Measurements from ENCODE around the gene LPCAT1.

Gene LPCAT1

GRCh38 chr5:1495525-1495897 is 28.2 kb downstream of the LPCAT1 start:
- no peak for DNase-seq (ENCODE audit: low read depth)

- DNase-seq (ENCODE audit: low read depth): no peak
These were observed 28.8 kb downstream of the LPCAT1 start for GRCh38 chr5:1494780-1495524.

GRCh38 chr5:1493941-1494340 is 29.8 kb downstream of the LPCAT1 start:
- DNase-seq (ENCODE audit: low read depth): no peak

- no peak for DNase-seq (ENCODE audit: low read depth)
These were observed 30.3 kb downstream of the LPCAT1 start for GRCh38 chr5:1493413-1493812.

- no peak for DNase-seq (ENCODE audit: low read depth)
These were observed 31.0 kb downstream of the LPCAT1 start for GRCh38 chr5:1492757-1493156.

GRCh38 chr5:1490376-1490775 is 33.4 kb downstream of the LPCAT1 start:
- no peak for DNase-seq (ENCODE audit: low read depth)

GRCh38 chr5:1489754-1490153 is 34.0 kb downstream of the LPCAT1 start:
- no peak for DNase-seq (ENCODE audit: low read depth)

GRCh38 chr5:1488882-1489680 is 34.7 kb downstream of the LPCAT1 start:
- DNase-seq (ENCODE audit: low read depth): no peak

- no peak for DNase-seq (ENCODE audit: low read depth)
These were observed 36.5 kb downstream of the LPCAT1 start for GRCh38 chr5:1487079-1487764.

GRCh38 chr5:1486271-1486670 is 37.5 kb downstream of the LPCAT1 start:
- no peak for DNase-seq (ENCODE audit: low read depth)

- DNase-seq (ENCODE audit: low read depth): no peak
These were observed 38.1 kb downstream of the LPCAT1 start for GRCh38 chr5:1485579-1486118.

GRCh38 chr5:1484730-1485578 is 38.8 kb downstream of the LPCAT1 start:
- no peak for DNase-seq (ENCODE audit: low read depth)

GRCh38 chr5:1483856-1484729 is 39.7 kb downstream of the LPCAT1 start:
- no peak for DNase-seq (ENCODE audit: low read depth)

- DNase-seq (ENCODE audit: low read depth): no peak
These were observed 40.7 kb downstream of the LPCAT1 start for GRCh38 chr5:1483064-1483463.

GRCh38 chr5:1481959-1482331 is 41.8 kb downstream of the LPCAT1 start:
- no peak for DNase-seq (ENCODE audit: low read depth)

- DNase-seq (ENCODE audit: low read depth): no peak
These were observed 42.3 kb downstream of the LPCAT1 start for GRCh38 chr5:1481266-1481958.

GRCh38 chr5:1480806-1481205 is 43.0 kb downstream of the LPCAT1 start:
- no peak for DNase-seq (ENCODE audit: low read depth)

GRCh38 chr5:1480217-1480616 is 43.5 kb downstream of the LPCAT1 start:
- no peak for DNase-seq (ENCODE audit: low read depth)

GRCh38 chr5:1479581-1480188 is 44.1 kb downstream of the LPCAT1 start:
- DNase-seq (ENCODE audit: low read depth): no peak

- no peak for DNase-seq (ENCODE audit: low read depth)
These were observed 44.7 kb downstream of the LPCAT1 start for GRCh38 chr5:1479066-1479465.

Data from stimulated activated CD8-positive, alpha-beta memory T cell treated with anti-CD3 and anti-CD28 coated beads, Interleukin-15, amount 100 ng/mL, for 24 hours (primary cell).